Keratinocyte (primary cell): ENCODE results near the gene NUDT3. TPM values are rescaled to one million over a fixed set of nuclear protein-coding genes. Genes with fewer than 3 reads are reported as not detected.

Experiments used
- DNase-seq: peaks from one replicate; pipeline ENCODE4 v3.0.0-alpha.2; 2011; ENCODE audit warnings: low read depth, missing footprints, low spot score
- FAIRE-seq: peaks from 2 replicates; lab custom pipeline; 2011; peaks lifted over from hg19 to GRCh38; lab: Jason Lieb, UNC
- H2AFZ ChIP-seq: 2 replicates; pipeline ENCODE4 v1.6.0; 2012; ENCODE audit warnings: low read length, control low read depth, inconsistent platforms; ENCODE audit not compliant: control insufficient read depth
- H3K27ac ChIP-seq: 2 replicates; pipeline ENCODE4 v1.5.1; 2011; ENCODE audit warnings: low read length; ENCODE audit not compliant: control insufficient read depth, insufficient read depth
- H3K27me3 ChIP-seq: 3 replicates; pipeline ENCODE4 v1.6.0; 2011; ENCODE audit warnings: low read length; ENCODE audit not compliant: control insufficient read depth, insufficient read depth; ENCODE audit errors: extremely low read depth
- H3K36me3 ChIP-seq, 2 experiments: 2 replicates in 1 of 2; 3 replicates in 1 of 2; pipeline ENCODE4 v1.5.1; 2011; ENCODE audit warnings: low read length in 2 of 2, mild to moderate bottlenecking in 1 of 2; ENCODE audit not compliant: control insufficient read depth in 2 of 2, insufficient read depth in 2 of 2; ENCODE audit errors: extremely low read depth in 1 of 2
- H3K4me1 ChIP-seq: 3 replicates; pipeline ENCODE4 v1.5.1; 2011; ENCODE audit warnings: low read length; ENCODE audit not compliant: control insufficient read depth, insufficient read depth; ENCODE audit errors: extremely low read depth
- H3K4me2 ChIP-seq: 3 replicates; pipeline ENCODE4 v1.6.0; 2011; ENCODE audit warnings: low read depth, low read length; ENCODE audit not compliant: control insufficient read depth, insufficient read depth; ENCODE audit errors: extremely low read depth
- H3K4me3 ChIP-seq, 3 experiments: fragments of 200-600 bp in 1 of 3; sonication (generic) in 1 of 3; 2 replicates in 2 of 3; 3 replicates in 1 of 3; pipeline ENCODE4 v1.5.1; 2011 to 2016; ENCODE audit warnings: low read length in 3 of 3, mild to moderate bottlenecking in 3 of 3, control low read depth in 2 of 3, inconsistent platforms in 1 of 3, low read depth in 1 of 3, mixed read lengths in 1 of 3, mixed run types in 1 of 3, moderate library complexity in 1 of 3; ENCODE audit not compliant: control insufficient read depth in 2 of 3, insufficient read depth in 2 of 3; ENCODE audit errors: extremely low read depth in 1 of 3
- H3K79me2 ChIP-seq: 2 replicates; pipeline ENCODE4 v1.6.0; 2012; ENCODE audit warnings: low read length; ENCODE audit not compliant: control insufficient read depth, insufficient read depth
- H3K9ac ChIP-seq: 3 replicates; pipeline ENCODE4 v1.6.0; 2011; ENCODE audit warnings: low read length; ENCODE audit not compliant: control insufficient read depth, insufficient read depth; ENCODE audit errors: extremely low read depth
- H3K9me1 ChIP-seq: 3 replicates; pipeline ENCODE4 v1.6.0; 2011; ENCODE audit warnings: low read length; ENCODE audit not compliant: control insufficient read depth, insufficient read depth; ENCODE audit errors: extremely low read depth
- H3K9me3 ChIP-seq: 2 replicates; pipeline ENCODE4 v1.5.1; 2012; ENCODE audit warnings: low read depth, low read length; ENCODE audit not compliant: control insufficient read depth
- H4K20me1 ChIP-seq: 3 replicates; pipeline ENCODE4 v1.6.0; 2011; ENCODE audit warnings: low read length; ENCODE audit not compliant: control insufficient read depth, insufficient read depth; ENCODE audit errors: extremely low read depth
- EZH2 ChIP-seq: IDR thresholded peaks from one replicate; pipeline ENCODE4 v1.6.1; 2012; ENCODE audit warnings: inconsistent platforms, mild to moderate bottlenecking, low read length, moderate library complexity
- dilution Hi-C: fragments of 300-500 bp; cut with MboI; formaldehyde crosslinking; loops from one replicate; pipeline ENCODE4 v1.7.0; 2020; ENCODE audit warnings: low sequenced_read_pairs; ENCODE audit not compliant: extremely low pct_ligation_motif_present
- polyA plus RNA-seq, 5 experiments: library from polyadenylated mRNA; depleted of rRNA in 3 of 5; stranded (reverse) in 3 of 5; stranded (forward) in 1 of 5; unstranded in 1 of 5; fragments of >200 nt; gene quantifications; 1 replicate in 1 of 5; 2 replicates in 3 of 5; 3 replicates in 1 of 5; pipeline versions ENCODE4 v1.2.1 to v1.2.3, GENCODE V29; 2011 to 2012; ENCODE audit warnings: missing spikeins in 2 of 5, low read depth in 1 of 5, low replicate concordance in 1 of 5
- TF ChIP-seq, protein P1 (sequence below), 3 experiments: IDR thresholded peaks in 1 of 3; conservative IDR thresholded peaks in 1 of 3; optimal IDR thresholded peaks in 1 of 3; 2 replicates in 2 of 3; 3 replicates in 1 of 3; pipeline versions ENCODE3 to v1.5.1; 2011; ENCODE audit warnings: low read length in 3 of 3, mild to moderate bottlenecking in 3 of 3, moderate library complexity in 2 of 3, control low read depth in 1 of 3, inconsistent platforms in 1 of 3; ENCODE audit not compliant: insufficient read depth in 2 of 3; ENCODE audit errors: extremely low read depth in 1 of 3

The NUDT3 gene
- polyA plus RNA-seq, 1 donor (not counting 4 experiments of a cell fraction or from before 2014, with no cell fraction given) = 16.5 TPM

GRCh38 chr6:34375833-34376232, 16.6 kb downstream of the NUDT3 start:
- no peaks in the 10 kb centered on the region for H3K36me3 ChIP-seq
- dilution Hi-C loops = no loop called here
- FAIRE-seq = no peak

DNA sequence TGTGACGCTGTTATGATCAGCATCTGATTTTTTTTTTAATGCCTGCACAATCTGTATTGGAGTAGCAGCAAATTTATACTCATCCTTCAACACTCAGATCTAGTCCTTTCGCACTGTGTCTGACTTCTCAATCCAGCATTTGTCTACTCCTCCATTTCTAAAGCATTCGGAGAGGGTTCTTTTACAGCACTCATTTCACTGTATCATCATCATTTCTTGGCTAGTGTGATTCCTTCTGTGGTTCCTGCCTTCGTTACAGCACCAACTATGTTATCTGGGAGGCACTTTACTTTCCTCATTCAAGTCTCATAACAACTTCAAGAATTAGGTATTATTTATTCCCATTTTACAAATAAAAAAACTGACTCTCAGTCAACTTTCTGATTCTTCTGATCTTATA, 18.0 kb downstream of the NUDT3 start:
- Histone ChIP-seq H3K79me2 (peaks cover 75% of the 10 kb centered on the region), H4K20me1 (peaks cover 13% of the 10 kb centered on the region), H2AFZ (no peak overlapping the region), H3K4me2 (no peak overlapping the region), H3K36me3 (no peaks in the 10 kb centered on the region), H3K4me1 (no peaks in the 10 kb centered on the region), H3K27me3 (no peaks in the 10 kb centered on the region), H3K9me1 (peaks cover 6% of the 10 kb centered on the region), H3K9ac (no peak overlapping the region), H3K9me3 (no peaks in the 10 kb centered on the region), H3K27ac (no peak overlapping the region), H3K4me3 (no peak overlapping the region)
- TF ChIP-seq, protein P1, sequence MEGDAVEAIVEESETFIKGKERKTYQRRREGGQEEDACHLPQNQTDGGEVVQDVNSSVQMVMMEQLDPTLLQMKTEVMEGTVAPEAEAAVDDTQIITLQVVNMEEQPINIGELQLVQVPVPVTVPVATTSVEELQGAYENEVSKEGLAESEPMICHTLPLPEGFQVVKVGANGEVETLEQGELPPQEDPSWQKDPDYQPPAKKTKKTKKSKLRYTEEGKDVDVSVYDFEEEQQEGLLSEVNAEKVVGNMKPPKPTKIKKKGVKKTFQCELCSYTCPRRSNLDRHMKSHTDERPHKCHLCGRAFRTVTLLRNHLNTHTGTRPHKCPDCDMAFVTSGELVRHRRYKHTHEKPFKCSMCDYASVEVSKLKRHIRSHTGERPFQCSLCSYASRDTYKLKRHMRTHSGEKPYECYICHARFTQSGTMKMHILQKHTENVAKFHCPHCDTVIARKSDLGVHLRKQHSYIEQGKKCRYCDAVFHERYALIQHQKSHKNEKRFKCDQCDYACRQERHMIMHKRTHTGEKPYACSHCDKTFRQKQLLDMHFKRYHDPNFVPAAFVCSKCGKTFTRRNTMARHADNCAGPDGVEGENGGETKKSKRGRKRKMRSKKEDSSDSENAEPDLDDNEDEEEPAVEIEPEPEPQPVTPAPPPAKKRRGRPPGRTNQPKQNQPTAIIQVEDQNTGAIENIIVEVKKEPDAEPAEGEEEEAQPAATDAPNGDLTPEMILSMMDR (optimal IDR thresholded peaks at IDR 0.05 in 1 of 3, IDR thresholded peaks at IDR 0.05 in 1 of 3, conservative IDR thresholded peaks at IDR 0.05 in 1 of 3; ENCODE audit: extremely low read depth in 1 of 3, insufficient read depth in 2 of 3, low read length in 3 of 3) = no peak
- no peak for TF ChIP-seq EZH2
- FAIRE-seq (no peak), DNase-seq (no peak)
- dilution Hi-C loops = no loop called here

More at GRCh38 chr6:34375833-34376232, 16.6 kb downstream of the NUDT3 start:
- Histone ChIP-seq H3K4me1 (no peaks in the 10 kb centered on the region), H3K9me3 (no peaks in the 10 kb centered on the region), H3K4me2 (no peak overlapping the region), H4K20me1 (peaks cover 11% of the 10 kb centered on the region), H3K4me3 (no peak overlapping the region), H3K9ac (no peak overlapping the region), H3K9me1 (peaks cover 3% of the 10 kb centered on the region), H3K27ac (no peak overlapping the region), H2AFZ (no peak overlapping the region), H3K79me2 (peaks cover 75% of the 10 kb centered on the region), H3K27me3 (no peaks in the 10 kb centered on the region)
- DNase-seq = no peak
- no peak for TF ChIP-seq EZH2
- TF ChIP-seq, protein P1 (optimal IDR thresholded peaks at IDR 0.05 in 1 of 3, IDR thresholded peaks at IDR 0.05 in 1 of 3, conservative IDR thresholded peaks at IDR 0.05 in 1 of 3; ENCODE audit: extremely low read depth in 1 of 3, insufficient read depth in 2 of 3, low read length in 3 of 3) = no peak
